IMR-90 (cell line): ENCODE data around the gene OR2H1. TPM values are rescaled to one million over a fixed set of nuclear protein-coding genes. Genes with fewer than 3 reads are reported as not detected.

Source experiments
- ATAC-seq: fragments of 200-7000 bp; cut with Tn5 transposase; 2 replicates; pipeline ENCODE4 v1.9.1; 2020; ENCODE audit warnings: low read depth, mild to moderate bottlenecking, moderate library complexity
- BruUV-seq: library from RNA; stranded (reverse); fragments of 400-500 nt; replicated peaks from 2 replicates; lab custom pipeline; 2021; lab: Mats Ljungman, UMichigan
- CTCF ChIA-PET: fragments of 300-600 bp; formaldehyde crosslinking; extraction: SDS; loops from one replicate; lab custom pipeline; 2021; ENCODE audit warnings: antibody characterized with exemption; lab: Yijun Ruan, JAX
- POLR2A ChIA-PET: fragments of 300-600 bp; sonication (Branson Sonifier 250); formaldehyde crosslinking; loops from one replicate; lab custom pipeline; 2022; ENCODE audit warnings: antibody characterized with exemption; ENCODE audit not compliant: unreplicated experiment; lab: Charles Lee
- DNase-seq: peaks from one replicate; pipeline ENCODE4 v3.0.0; 2013
- H2AFZ ChIP-seq: replicated peaks from 2 replicates; pipeline ENCODE3; 2013; ENCODE audit warnings: low read length, mild to moderate bottlenecking; ENCODE audit not compliant: poor library complexity
- H2AK5ac ChIP-seq: 2 replicates; pipeline ENCODE4 v1.6.1; 2013; ENCODE audit warnings: low read depth, low read length, inconsistent platforms
- H2AK9ac ChIP-seq: replicated peaks from 2 replicates; pipeline ENCODE3; 2013; ENCODE audit warnings: mild to moderate bottlenecking, low read depth, low read length, moderate library complexity; ENCODE audit not compliant: poor library complexity
- H2BK120ac ChIP-seq: 2 replicates; pipeline ENCODE4 v1.6.1; 2013; ENCODE audit warnings: low read depth, low read length, inconsistent platforms
- H2BK15ac ChIP-seq: 3 replicates; pipeline ENCODE4 v1.6.1; 2013; ENCODE audit warnings: low read depth, low read length, inconsistent platforms
- H2BK20ac ChIP-seq: 2 replicates; pipeline ENCODE4 v1.6.1; 2013; ENCODE audit warnings: low read depth, mild to moderate bottlenecking, inconsistent platforms, low read length, moderate library complexity
- H2BK5ac ChIP-seq: 2 replicates; pipeline ENCODE4 v1.6.1; 2013; ENCODE audit warnings: mild to moderate bottlenecking, low read depth, low read length, inconsistent platforms; ENCODE audit not compliant: poor library complexity, severe bottlenecking
- H3K14ac ChIP-seq: replicated peaks from 2 replicates; pipeline ENCODE4 v1.6.1; 2013; ENCODE audit warnings: low read depth, low read length, inconsistent platforms
- H3K18ac ChIP-seq: 2 replicates; pipeline ENCODE4 v1.6.1; 2013; ENCODE audit warnings: low read depth, low read length, control low read depth
- H3K23ac ChIP-seq: 2 replicates; pipeline ENCODE4 v1.6.1; 2013; ENCODE audit warnings: low read depth, low read length, inconsistent platforms
- H3K27ac ChIP-seq: 2 replicates; pipeline ENCODE4 v1.5.1; 2013; ENCODE audit warnings: mild to moderate bottlenecking, control low read depth, low read length; ENCODE audit not compliant: insufficient read depth
- H3K27me3 ChIP-seq: 2 replicates; pipeline ENCODE4 v1.6.1; 2013; ENCODE audit warnings: low read length; ENCODE audit not compliant: control insufficient read depth, insufficient read depth
- H3K36me3 ChIP-seq: 2 replicates; pipeline ENCODE4 v1.6.1; 2013; ENCODE audit warnings: low read length, mixed read lengths; ENCODE audit not compliant: control insufficient read depth, insufficient read depth
- H3K4ac ChIP-seq: 2 replicates; pipeline ENCODE4 v1.6.1; 2013; ENCODE audit warnings: low read depth, low read length, inconsistent platforms
- H3K4me1 ChIP-seq: 2 replicates; pipeline ENCODE4 v1.6.1; 2013; ENCODE audit warnings: low read length, mixed read lengths; ENCODE audit not compliant: control insufficient read depth, insufficient read depth
- H3K4me2 ChIP-seq: 2 replicates; pipeline ENCODE4 v1.6.1; 2013; ENCODE audit warnings: low read depth, mild to moderate bottlenecking, control low read depth, low read length, moderate library complexity
- H3K4me3 ChIP-seq: 2 replicates; pipeline ENCODE4 v1.5.1; 2013; ENCODE audit warnings: low read depth, mild to moderate bottlenecking, control low read depth, low read length, moderate library complexity; ENCODE audit not compliant: insufficient read depth
- H3K56ac ChIP-seq: 2 replicates; pipeline ENCODE4 v1.6.1; 2013; ENCODE audit warnings: low read length, inconsistent platforms; ENCODE audit not compliant: insufficient read depth; ENCODE audit errors: extremely low read depth
- H3K79me1 ChIP-seq, 2 experiments: 2 replicates each; pipeline ENCODE4 v1.6.1; 2013; ENCODE audit warnings: low read length in 2 of 2, inconsistent platforms in 1 of 2, low read depth in 1 of 2
- H3K9ac ChIP-seq: 2 replicates; pipeline ENCODE4 v1.6.1; 2013; ENCODE audit warnings: low read depth, low read length, control low read depth
- H3K9me1 ChIP-seq: 2 replicates; pipeline ENCODE4 v1.6.1; 2013; ENCODE audit warnings: low read length, inconsistent platforms; ENCODE audit not compliant: insufficient read depth
- H3K9me3 ChIP-seq: 2 replicates; pipeline ENCODE4 v1.6.1; 2013; ENCODE audit warnings: low read length; ENCODE audit not compliant: control insufficient read depth, insufficient read depth
- H4K20me1 ChIP-seq: 2 replicates; pipeline ENCODE4 v1.6.1; 2013; ENCODE audit warnings: low read length, inconsistent platforms; ENCODE audit not compliant: insufficient read depth
- H4K5ac ChIP-seq: 2 replicates; pipeline ENCODE4 v1.6.1; 2013; ENCODE audit warnings: mild to moderate bottlenecking, low read depth, low read length, control low read depth
- H4K8ac ChIP-seq, 2 experiments: 2 replicates each; pipeline ENCODE4 v1.6.1; 2013; ENCODE audit warnings: low read depth in 2 of 2, low read length in 2 of 2, control low read depth in 1 of 2, inconsistent platforms in 1 of 2
- H4K91ac ChIP-seq: 2 replicates; pipeline ENCODE4 v1.6.1; 2013; ENCODE audit warnings: low read depth, low read length, inconsistent platforms; ENCODE audit not compliant: insufficient read depth
- BHLHE40 ChIP-seq: fragments of 150-350 bp; IDR thresholded peaks from 2 replicates; pipeline ENCODE4 v1.6.1; 2016; ENCODE audit warnings: mild to moderate bottlenecking, low read depth, low read length
- CTCF ChIP-seq: conservative IDR thresholded peaks from 2 replicates; pipeline ENCODE4 v1.5.1; 2012; ENCODE audit warnings: mild to moderate bottlenecking, low read depth, low read length, improper control_type of control experiment
- FOS ChIP-seq: fragments of 150-350 bp; IDR thresholded peaks from 2 replicates; pipeline ENCODE4 v1.6.1; 2016; ENCODE audit warnings: low read depth, low read length
- MAZ ChIP-seq: IDR thresholded peaks from 2 replicates; pipeline ENCODE4 v1.6.1; 2012; ENCODE audit warnings: low read depth, mild to moderate bottlenecking, low read length, improper control_type of control experiment, moderate library complexity, borderline replicate concordance
- MXI1 ChIP-seq: IDR thresholded peaks from 2 replicates; pipeline ENCODE4 v1.6.1; 2012; ENCODE audit warnings: low read depth, mild to moderate bottlenecking, low read length, moderate library complexity, borderline replicate concordance
- RAD21 ChIP-seq: IDR thresholded peaks from 2 replicates; pipeline ENCODE4 v1.6.1; 2012; ENCODE audit warnings: low read length, improper control_type of control experiment
- RCOR1 ChIP-seq: IDR thresholded peaks from 2 replicates; pipeline ENCODE4 v1.6.1; 2012; ENCODE audit warnings: mild to moderate bottlenecking, low read length, improper control_type of control experiment; ENCODE audit not compliant: insufficient replicate concordance
- RFX5 ChIP-seq: IDR thresholded peaks from 2 replicates; pipeline ENCODE4 v1.8.0; 2012; ENCODE audit warnings: low read depth, mild to moderate bottlenecking, low read length, moderate library complexity
- USF2 ChIP-seq: fragments of 150-350 bp; IDR thresholded peaks from 2 replicates; pipeline ENCODE4 v1.6.1; 2017; ENCODE audit warnings: mild to moderate bottlenecking, antibody characterized with exemption, low read length, low read depth
- WGBS, 2 experiments: methylation state at CpG; one replicate each; pipeline versions ENCODE4 v1.1.5 to v1.1.7; 2013; ENCODE audit warnings: missing lambda C conversion rate in 2 of 2; ENCODE audit not compliant: insufficient read length in 1 of 2; ENCODE audit errors: extremely low coverage in 2 of 2; 5-methylcytosine and 5-hydroxymethylcytosine counted together
- dilution Hi-C: fragments of 300-500 bp; cut with HindIII; formaldehyde crosslinking; loops from one replicate; pipeline ENCODE4 v1.14.3; 2018; ENCODE audit warnings: low sequenced_read_pairs; ENCODE audit not compliant: unreplicated experiment
- in situ Hi-C: fragments of 300-500 bp; cut with MboI; formaldehyde crosslinking; loops from 3 replicates; pipeline ENCODE4 v1.14.3; 2019; ENCODE audit warnings: low sequenced_read_pairs, inconsistent platforms, mixed read lengths
- intact Hi-C: fragments of 100-400 bp; cut with micrococcal nuclease; formaldehyde crosslinking; loops from 2 replicates; pipeline ENCODE4 v1.10.0; 2022
- polyA plus RNA-seq, 3 experiments: library from polyadenylated mRNA; depleted of rRNA; stranded (reverse); fragments of >200 nt; gene quantifications; 2 replicates each; pipeline ENCODE4 v1.2.3, GENCODE V29; 2012; ENCODE audit warnings: low replicate concordance in 1 of 3
- total RNA-seq: library from RNA; depleted of rRNA; stranded (reverse); fragments of >200 nt; gene quantifications from 2 replicates; pipeline ENCODE4 v1.2.3, GENCODE V29; 2012
- TF ChIP-seq, protein P1 (sequence below): fragments of 150-350 bp; IDR thresholded peaks from 2 replicates; pipeline ENCODE4 v1.6.1; 2016; ENCODE audit warnings: low read depth, mild to moderate bottlenecking, low read length, moderate library complexity, borderline replicate concordance

Gene OR2H1
- total and polyA plus RNA-seq, 2 of the 4 experiments (the other 2 are of a cell fraction), result not detected

DNA sequence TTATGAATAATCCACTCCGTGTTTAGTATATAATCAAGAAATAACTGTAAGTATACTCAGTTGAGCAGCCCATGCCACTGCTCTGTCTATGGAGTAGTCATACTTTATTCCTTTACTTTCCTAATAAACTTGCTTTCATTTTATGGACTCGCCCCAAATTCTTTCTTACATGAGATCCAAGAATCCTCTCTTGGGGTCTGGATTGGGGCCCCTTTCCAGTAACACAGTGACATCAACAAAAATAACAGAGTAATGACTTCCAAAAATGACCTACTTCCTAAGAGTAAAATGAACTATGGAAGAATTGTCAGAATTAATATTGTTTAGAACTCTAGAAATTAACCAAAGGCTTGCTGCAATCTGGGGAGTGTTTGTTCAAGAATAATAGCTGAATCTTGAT is 8.8 kb downstream of the OR2H1 start:
- POLR2A ChIA-PET, result no interaction called here
- Histone ChIP-seq H3K9me1 (no peaks in the 10 kb centered on the region), H2AFZ (no peak overlapping the region), H4K8ac (no peak overlapping the region), H3K27ac (no peak overlapping the region), H4K5ac (no peak overlapping the region), H3K36me3 (no peaks in the 10 kb centered on the region), H2BK120ac (no peak overlapping the region), H3K18ac (no peak overlapping the region), H3K14ac (no peak overlapping the region), H3K4me1 (no peaks in the 10 kb centered on the region), H4K20me1 (no peaks in the 10 kb centered on the region), H2BK15ac (no peak overlapping the region), H3K23ac (no peak overlapping the region), H4K91ac (no peak overlapping the region), H3K4me3 (no peak overlapping the region), H3K9me3 (peaks cover 14% of the 10 kb centered on the region), H3K27me3 (no peaks in the 10 kb centered on the region), H3K79me1 (no peaks in the 10 kb centered on the region), H3K4ac (no peak overlapping the region), H3K4me2 (no peak overlapping the region), H3K56ac (no peak overlapping the region), H2AK9ac (no peak overlapping the region), H2BK20ac (no peak overlapping the region), H2AK5ac (no peak overlapping the region), H2BK5ac (no peak overlapping the region), H3K9ac (no peak overlapping the region)
- no CpG with 5 or more reads among the region's 2 CpGs for WGBS, 2 experiments
- intact Hi-C loops (no loop called here), in situ Hi-C loops (no loop called here), dilution Hi-C loops (no loop called here)
- BruUV-seq, result no TSS peak
- ATAC-seq (no peak), DNase-seq (no peak)
- no peak for TF ChIP-seq FOS
- TF ChIP-seq BHLHE40, result no peak
- TF ChIP-seq MAZ, result no peak
- TF ChIP-seq, protein P1, sequence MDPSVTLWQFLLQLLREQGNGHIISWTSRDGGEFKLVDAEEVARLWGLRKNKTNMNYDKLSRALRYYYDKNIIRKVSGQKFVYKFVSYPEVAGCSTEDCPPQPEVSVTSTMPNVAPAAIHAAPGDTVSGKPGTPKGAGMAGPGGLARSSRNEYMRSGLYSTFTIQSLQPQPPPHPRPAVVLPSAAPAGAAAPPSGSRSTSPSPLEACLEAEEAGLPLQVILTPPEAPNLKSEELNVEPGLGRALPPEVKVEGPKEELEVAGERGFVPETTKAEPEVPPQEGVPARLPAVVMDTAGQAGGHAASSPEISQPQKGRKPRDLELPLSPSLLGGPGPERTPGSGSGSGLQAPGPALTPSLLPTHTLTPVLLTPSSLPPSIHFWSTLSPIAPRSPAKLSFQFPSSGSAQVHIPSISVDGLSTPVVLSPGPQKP, result no peak
- TF ChIP-seq USF2, result no peak
- no peak for TF ChIP-seq RFX5
- TF ChIP-seq RAD21, result no peak
- TF ChIP-seq CTCF, result no peak
- no peak for TF ChIP-seq MXI1
- TF ChIP-seq RCOR1, result no peak
- CTCF ChIA-PET, result no interaction called here
